Thoracic aorta (tissue), 2 donors: ENCODE data around the gene SPAG9. TPM values are rescaled to one million over a fixed set of nuclear protein-coding genes. Genes with fewer than 3 reads are reported as not detected.
A peak's percentile ranks its signal among the peaks of the same experiment; 100 is the strongest.

ENCODE experiments used
- ATAC-seq: fragments of 150-250 bp; one replicate; pipeline ENCODE4 v1.8.0; 2017; ENCODE audit warnings: low read depth; ENCODE audit not compliant: insufficient number of reproducible peaks, low FRiP score
- DNase-seq: peaks from one replicate; pipeline ENCODE4 v3.0.0-alpha.2; 2020; ENCODE audit warnings: low spot score
- H3K27ac ChIP-seq, 2 donors: fragments of 200-600 bp; sonication (generic); 1 replicate in 1 of 2; 2 replicates in 1 of 2; pipeline ENCODE4 v1.5.1; 2016; ENCODE audit warnings: mild to moderate bottlenecking in 2 of 2, moderate library complexity in 2 of 2
- H3K27me3 ChIP-seq: fragments of 200-600 bp; sonication (generic); replicated peaks from 2 replicates; pipeline ENCODE4 v1.6.0; 2016; ENCODE audit warnings: mild to moderate bottlenecking; ENCODE audit not compliant: insufficient read depth
- H3K36me3 ChIP-seq: fragments of 200-600 bp; sonication (generic); one replicate; pipeline ENCODE4 v1.5.1; 2016
- H3K4me1 ChIP-seq, 2 donors: fragments of 200-600 bp; sonication (generic); 1 replicate in 1 of 2; 2 replicates in 1 of 2; pipeline versions ENCODE4 v1.5.1 to v1.6.0; 2016; ENCODE audit warnings: low read depth in 2 of 2, mild to moderate bottlenecking in 1 of 2; ENCODE audit not compliant: control insufficient read depth in 1 of 2
- H3K4me3 ChIP-seq: fragments of 200-600 bp; sonication (generic); 2 replicates; pipeline ENCODE4 v1.5.1; 2016; ENCODE audit warnings: mild to moderate bottlenecking
- H3K9me3 ChIP-seq: fragments of 200-600 bp; sonication (generic); 2 replicates; pipeline ENCODE4 v1.5.1; 2016
- CTCF ChIP-seq: fragments of 200-600 bp; sonication (generic); IDR thresholded peaks from one replicate; pipeline ENCODE4 v1.5.1; 2019; ENCODE audit warnings: antibody characterized with exemption
- total RNA-seq, 2 donors: library from RNA; depleted of rRNA; stranded (reverse); fragments of >200 nt; gene quantifications; one replicate each; pipeline versions ENCODE4 v1.1.0 to v1.2.3, GENCODE V29; 2016

Gene SPAG9
- total RNA-seq, 2 donors from 2014 or later: 105 to 162 TPM

DNA sequence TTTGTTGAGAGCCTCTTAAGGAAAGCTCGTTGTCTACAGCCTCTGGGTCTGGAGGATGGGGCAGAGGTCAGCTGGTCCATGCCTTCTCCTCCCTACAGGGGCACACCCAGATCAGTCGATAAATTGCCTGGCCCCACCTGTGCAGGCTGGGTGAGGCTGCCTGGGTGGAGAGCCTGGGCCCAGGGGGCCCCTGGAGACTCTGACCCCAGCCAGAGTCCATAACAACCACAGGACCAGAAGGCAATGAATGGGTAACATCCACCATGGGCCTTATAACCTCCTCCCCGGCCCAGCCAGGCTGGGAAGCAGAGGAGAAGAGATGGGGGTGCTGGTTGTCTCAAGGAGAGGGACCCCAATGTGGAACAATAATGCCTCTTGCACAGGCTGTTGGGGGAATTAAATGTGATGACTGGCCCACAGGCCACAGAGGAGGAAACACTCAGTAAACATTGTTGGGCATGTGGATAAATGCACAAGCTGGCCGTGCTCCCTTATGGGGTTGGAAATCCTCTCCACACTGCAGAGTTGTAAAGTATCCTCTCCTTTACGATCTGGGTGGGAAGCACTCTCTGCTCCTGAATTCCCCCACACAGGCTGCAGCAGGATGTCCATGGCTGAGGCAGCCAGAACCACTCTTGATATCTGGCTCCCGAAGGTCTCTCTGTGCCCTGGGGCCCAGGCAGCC is 197.8 kb downstream of the SPAG9 start:
- ATAC-seq (no peak), DNase-seq (no peak)
- no peaks in the 10 kb centered on the region for H3K27me3 ChIP-seq
- no peak overlapping the region for H3K4me3 ChIP-seq
- H3K36me3 ChIP-seq: no peaks in the 10 kb centered on the region
- H3K4me1 ChIP-seq: peaks cover 12 to 24% of the 10 kb centered on the region in 2 donors
- H3K9me3 ChIP-seq: no peaks in the 10 kb centered on the region
- TF ChIP-seq CTCF: no peak
- H3K27ac ChIP-seq: no peak overlapping the region

GRCh38 chr17:50922107-50922506 is 198.6 kb downstream of the SPAG9 start:
- H3K4me3 ChIP-seq: no peak overlapping the region
- H3K4me1 ChIP-seq: peaks cover 12 to 24% of the 10 kb centered on the region in 2 donors
- H3K27ac ChIP-seq: no peak overlapping the region
- TF ChIP-seq CTCF: no peak
- ATAC-seq: no peak
- no peaks in the 10 kb centered on the region for H3K36me3 ChIP-seq
- H3K9me3 ChIP-seq: no peaks in the 10 kb centered on the region
- H3K27me3 ChIP-seq: no peaks in the 10 kb centered on the region
- no peak for DNase-seq

- no peak for TF ChIP-seq CTCF
- DNase-seq (no peak), ATAC-seq (no peak)
- peak overlapping the region in 1 of 2 donors; percentile 78 for H3K27ac ChIP-seq
- H3K9me3 ChIP-seq: no peaks in the 10 kb centered on the region
- H3K4me1 ChIP-seq: peaks cover 12 to 24% of the 10 kb centered on the region in 2 donors
- no peaks in the 10 kb centered on the region for H3K36me3 ChIP-seq
- H3K4me3 ChIP-seq: no peak overlapping the region
- H3K27me3 ChIP-seq: no peaks in the 10 kb centered on the region
These were observed 199.6 kb downstream of the SPAG9 start for GRCh38 chr17:50920891-50921586.

GRCh38 chr17:50920041-50920410 is 200.6 kb downstream of the SPAG9 start:
- H3K36me3 ChIP-seq: no peaks in the 10 kb centered on the region
- H3K9me3 ChIP-seq: no peaks in the 10 kb centered on the region
- DNase-seq (no peak), ATAC-seq (no peak)
- H3K27ac ChIP-seq: peak overlapping the region in 1 of 2 donors; percentile 78
- peak overlapping the region; percentile 48 for H3K4me3 ChIP-seq
- peaks cover 12 to 24% of the 10 kb centered on the region in 2 donors for H3K4me1 ChIP-seq
- H3K27me3 ChIP-seq: no peaks in the 10 kb centered on the region
- TF ChIP-seq CTCF: no peak

- H3K27me3 ChIP-seq: no peaks in the 10 kb centered on the region
- no peaks in the 10 kb centered on the region for H3K9me3 ChIP-seq
- H3K4me1 ChIP-seq: peaks cover 12 to 24% of the 10 kb centered on the region in 2 donors
- H3K27ac ChIP-seq: peak overlapping the region; percentile 54 to 78
- no peaks in the 10 kb centered on the region for H3K36me3 ChIP-seq
- ATAC-seq (peak; percentile 90), DNase-seq (peak; percentile 79)
- peak overlapping the region; percentile 48 for H3K4me3 ChIP-seq
- no peak for TF ChIP-seq CTCF
These were observed 201.2 kb downstream of the SPAG9 start for GRCh38 chr17:50919321-50920040.
